ENCODE data around the gene CD36. TPM values are rescaled to one million over a fixed set of nuclear protein-coding genes. Genes with fewer than 3 reads are reported as not detected.

The CD36 gene
- total RNA-seq, 1 experiment from 2014 or later, result 0.32 TPM

DNA sequence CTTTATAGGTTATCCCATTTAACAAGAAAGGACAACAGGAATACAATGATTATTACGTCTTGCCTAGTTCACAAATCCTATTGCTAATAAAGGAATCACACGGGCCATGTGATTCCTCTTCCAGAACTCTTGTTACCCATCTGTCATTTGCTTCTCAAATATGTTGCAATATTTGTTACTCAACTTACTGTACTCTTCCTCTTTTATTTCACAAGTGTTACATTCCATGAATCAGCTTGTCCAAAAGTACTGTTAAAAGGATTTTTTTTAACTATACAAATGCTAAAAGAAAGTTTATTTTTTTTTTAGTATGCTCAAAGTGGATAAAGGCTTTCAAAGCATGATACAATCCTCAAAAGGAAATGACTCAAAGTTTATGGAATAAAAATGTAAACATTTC, 3.9 kb upstream of the CD36 start (continued):
- TF ChIP-seq, protein P1, sequence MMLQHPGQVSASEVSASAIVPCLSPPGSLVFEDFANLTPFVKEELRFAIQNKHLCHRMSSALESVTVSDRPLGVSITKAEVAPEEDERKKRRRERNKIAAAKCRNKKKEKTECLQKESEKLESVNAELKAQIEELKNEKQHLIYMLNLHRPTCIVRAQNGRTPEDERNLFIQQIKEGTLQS (IDR thresholded peaks at IDR 0.05), result no peak
- no peak for TF ChIP-seq YY1 (IDR thresholded peaks at IDR 0.05; ENCODE audit: extremely low read depth, insufficient replicate concordance, low read depth, low read length)

DNA sequence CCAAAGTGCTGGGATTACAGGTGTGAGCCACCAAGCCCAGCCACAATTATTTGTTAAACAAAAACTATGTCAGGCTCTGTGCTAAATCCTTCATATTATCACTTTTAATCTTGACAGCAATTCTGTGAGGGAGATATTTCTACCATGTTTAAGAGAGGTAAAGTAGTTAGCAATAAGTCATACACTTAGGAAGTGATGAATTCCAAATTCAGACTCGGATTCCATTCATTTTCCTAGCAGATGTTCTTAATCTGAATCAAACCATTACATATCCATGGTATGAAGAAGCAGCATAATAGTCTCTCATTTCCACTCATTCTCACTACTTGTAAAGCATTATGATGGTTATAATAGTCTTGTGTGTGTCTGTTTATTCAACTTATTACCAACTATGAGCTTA, 2.9 kb upstream of the CD36 start:
- ChIA-PET CTCF (no interaction called here), POLR2A (no interaction called here), RAD21 (ENCODE audit: low non-redundant PET in 1 of 2, low total read pairs in 2 of 2, uncharacterized antibody in 2 of 2, unreplicated experiment in 2 of 2) (no interaction called here)
- intact Hi-C loops (cut with micrococcal nuclease), result no loop called here
- Histone ChIP-seq H3K4me2 (ENCODE audit: low read length) (no peak overlapping the region), H2AFZ (ENCODE audit: low read depth, low read length, poor library complexity, severe bottlenecking) (no peak overlapping the region), H4K20me1 (ENCODE audit: insufficient read depth) (no peaks in the 10 kb centered on the region), H3K9me2 (ENCODE audit: insufficient read depth) (no peaks in the 10 kb centered on the region), H3K4me1 (ENCODE audit: control insufficient read depth in 1 of 2, insufficient read depth in 2 of 2, low read length in 2 of 2) (no peaks in the 10 kb centered on the region), H3K9me3 (ENCODE audit: control insufficient read depth in 1 of 2, insufficient read depth in 1 of 2, low read depth in 1 of 2, low read length in 2 of 2) (no peaks in the 10 kb centered on the region), H3K27ac (ENCODE audit: low read depth, low read length) (no peak overlapping the region), H3K27me3 (ENCODE audit: insufficient read depth, low read length) (no peaks in the 10 kb centered on the region), H3K9ac (ENCODE audit: low read length) (no peak overlapping the region), H3K79me2 (ENCODE audit: insufficient read depth, low read length) (no peaks in the 10 kb centered on the region), H3K4me3 (replicated peaks in 1 of 2; ENCODE audit: low read depth in 1 of 2, low read length in 2 of 2) (no peak overlapping the region), H3K36me3 (ENCODE audit: control insufficient read depth in 1 of 2, insufficient read depth in 2 of 2, low read length in 2 of 2) (no peaks in the 10 kb centered on the region)
- no TSS peak for BruUV-seq (replicated peaks)
- no peak for TF ChIP-seq EGR1 (IDR thresholded peaks at IDR 0.05; ENCODE audit: low read depth)
- TF ChIP-seq CBX3 (IDR thresholded peaks at IDR 0.05; ENCODE audit: low read depth), result no peak
- TF ChIP-seq ZNF274 (IDR thresholded peaks at IDR 0.05; ENCODE audit: low read depth, low read length), result no peak
- no peak for TF ChIP-seq RAD21 (IDR thresholded peaks at IDR 0.05; ENCODE audit: low read depth)
- TF ChIP-seq, protein P2, sequence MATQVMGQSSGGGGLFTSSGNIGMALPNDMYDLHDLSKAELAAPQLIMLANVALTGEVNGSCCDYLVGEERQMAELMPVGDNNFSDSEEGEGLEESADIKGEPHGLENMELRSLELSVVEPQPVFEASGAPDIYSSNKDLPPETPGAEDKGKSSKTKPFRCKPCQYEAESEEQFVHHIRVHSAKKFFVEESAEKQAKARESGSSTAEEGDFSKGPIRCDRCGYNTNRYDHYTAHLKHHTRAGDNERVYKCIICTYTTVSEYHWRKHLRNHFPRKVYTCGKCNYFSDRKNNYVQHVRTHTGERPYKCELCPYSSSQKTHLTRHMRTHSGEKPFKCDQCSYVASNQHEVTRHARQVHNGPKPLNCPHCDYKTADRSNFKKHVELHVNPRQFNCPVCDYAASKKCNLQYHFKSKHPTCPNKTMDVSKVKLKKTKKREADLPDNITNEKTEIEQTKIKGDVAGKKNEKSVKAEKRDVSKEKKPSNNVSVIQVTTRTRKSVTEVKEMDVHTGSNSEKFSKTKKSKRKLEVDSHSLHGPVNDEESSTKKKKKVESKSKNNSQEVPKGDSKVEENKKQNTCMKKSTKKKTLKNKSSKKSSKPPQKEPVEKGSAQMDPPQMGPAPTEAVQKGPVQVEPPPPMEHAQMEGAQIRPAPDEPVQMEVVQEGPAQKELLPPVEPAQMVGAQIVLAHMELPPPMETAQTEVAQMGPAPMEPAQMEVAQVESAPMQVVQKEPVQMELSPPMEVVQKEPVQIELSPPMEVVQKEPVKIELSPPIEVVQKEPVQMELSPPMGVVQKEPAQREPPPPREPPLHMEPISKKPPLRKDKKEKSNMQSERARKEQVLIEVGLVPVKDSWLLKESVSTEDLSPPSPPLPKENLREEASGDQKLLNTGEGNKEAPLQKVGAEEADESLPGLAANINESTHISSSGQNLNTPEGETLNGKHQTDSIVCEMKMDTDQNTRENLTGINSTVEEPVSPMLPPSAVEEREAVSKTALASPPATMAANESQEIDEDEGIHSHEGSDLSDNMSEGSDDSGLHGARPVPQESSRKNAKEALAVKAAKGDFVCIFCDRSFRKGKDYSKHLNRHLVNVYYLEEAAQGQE (IDR thresholded peaks at IDR 0.05; ENCODE audit: low read depth), result no peak
- TF ChIP-seq TCF7L2 (IDR thresholded peaks at IDR 0.05; ENCODE audit: borderline replicate concordance, extremely low read depth, insufficient read depth, insufficient read length), result no peak
- no peak for TF ChIP-seq CEBPB (IDR thresholded peaks at IDR 0.05; ENCODE audit: low read depth)
- TF ChIP-seq ELF1 (IDR thresholded peaks at IDR 0.05; ENCODE audit: borderline replicate concordance, low read depth), result no peak
- no peak for TF ChIP-seq POLR2A (IDR thresholded peaks at IDR 0.05; ENCODE audit: borderline replicate concordance, extremely low read depth, insufficient read depth, insufficient read length)
- no peak for TF ChIP-seq EZH2 (IDR thresholded peaks at IDR 0.05)
- TF ChIP-seq SIN3A (IDR thresholded peaks at IDR 0.05; ENCODE audit: low read depth), result no peak
- TF ChIP-seq EZH2phosphoT487 (IDR thresholded peaks at IDR 0.05; ENCODE audit: borderline replicate concordance), result no peak
- TF ChIP-seq, protein P3, sequence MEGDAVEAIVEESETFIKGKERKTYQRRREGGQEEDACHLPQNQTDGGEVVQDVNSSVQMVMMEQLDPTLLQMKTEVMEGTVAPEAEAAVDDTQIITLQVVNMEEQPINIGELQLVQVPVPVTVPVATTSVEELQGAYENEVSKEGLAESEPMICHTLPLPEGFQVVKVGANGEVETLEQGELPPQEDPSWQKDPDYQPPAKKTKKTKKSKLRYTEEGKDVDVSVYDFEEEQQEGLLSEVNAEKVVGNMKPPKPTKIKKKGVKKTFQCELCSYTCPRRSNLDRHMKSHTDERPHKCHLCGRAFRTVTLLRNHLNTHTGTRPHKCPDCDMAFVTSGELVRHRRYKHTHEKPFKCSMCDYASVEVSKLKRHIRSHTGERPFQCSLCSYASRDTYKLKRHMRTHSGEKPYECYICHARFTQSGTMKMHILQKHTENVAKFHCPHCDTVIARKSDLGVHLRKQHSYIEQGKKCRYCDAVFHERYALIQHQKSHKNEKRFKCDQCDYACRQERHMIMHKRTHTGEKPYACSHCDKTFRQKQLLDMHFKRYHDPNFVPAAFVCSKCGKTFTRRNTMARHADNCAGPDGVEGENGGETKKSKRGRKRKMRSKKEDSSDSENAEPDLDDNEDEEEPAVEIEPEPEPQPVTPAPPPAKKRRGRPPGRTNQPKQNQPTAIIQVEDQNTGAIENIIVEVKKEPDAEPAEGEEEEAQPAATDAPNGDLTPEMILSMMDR (IDR thresholded peaks at IDR 0.05 in 2 of 3, conservative IDR thresholded peaks at IDR 0.05 in 1 of 3; ENCODE audit: borderline replicate concordance in 1 of 3, insufficient read depth in 1 of 3, low read depth in 2 of 3, low read length in 2 of 3), result no peak
- TF ChIP-seq YY1 (IDR thresholded peaks at IDR 0.05; ENCODE audit: extremely low read depth, insufficient replicate concordance, low read depth, low read length), result no peak
- no peak for TF ChIP-seq SRF (IDR thresholded peaks at IDR 0.05; ENCODE audit: low read depth)
- no peak for TF ChIP-seq JUND (IDR thresholded peaks at IDR 0.05)
- TF ChIP-seq SP1 (IDR thresholded peaks at IDR 0.05; ENCODE audit: low read depth), result no peak
- ATAC-seq, result no peak
- no peak for DNase-seq (ENCODE audit: low read depth, low spot score)
